Stimulated activated CD4-positive, alpha-beta T cell treated with anti-CD3 and anti-CD28 coated beads, Interleukin-15, amount 100 ng/mL, for 24 hours (primary cell): Measurements from ENCODE around the gene PTPN6.

Experiments used
- DNase-seq: peaks from one replicate; pipeline ENCODE4 v3.0.0-alpha.2; 2020

Gene PTPN6

GRCh38 chr12:6975297-6976032, 24.3 kb downstream of the PTPN6 start:
- DNase-seq: no peak

GRCh38 chr12:6977653-6978052, 26.5 kb downstream of the PTPN6 start:
- no peak for DNase-seq

DNA sequence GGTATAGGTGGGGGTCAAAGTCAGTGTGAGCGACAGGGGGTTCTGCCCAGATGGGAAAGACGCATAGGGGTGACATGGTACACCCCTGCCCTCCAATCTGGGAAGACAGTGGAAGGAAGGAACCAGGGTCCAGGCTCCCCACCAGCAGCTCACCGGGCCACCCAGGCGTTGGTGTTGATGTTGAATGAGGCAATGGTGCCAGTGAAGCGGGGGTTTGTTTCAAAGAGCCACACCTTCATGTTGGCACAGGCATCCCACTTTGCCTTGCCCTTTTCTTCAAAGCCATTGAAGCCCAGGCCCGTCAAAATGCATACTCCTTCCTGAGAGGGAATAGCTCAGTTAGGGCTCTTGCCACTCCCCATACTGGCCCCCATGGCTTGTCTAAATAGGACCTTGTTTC, 27.0 kb downstream of the PTPN6 start:
- no peak for DNase-seq

GRCh38 chr12:6978611-6979011, 27.5 kb downstream of the PTPN6 start:
- DNase-seq: no peak

DNA sequence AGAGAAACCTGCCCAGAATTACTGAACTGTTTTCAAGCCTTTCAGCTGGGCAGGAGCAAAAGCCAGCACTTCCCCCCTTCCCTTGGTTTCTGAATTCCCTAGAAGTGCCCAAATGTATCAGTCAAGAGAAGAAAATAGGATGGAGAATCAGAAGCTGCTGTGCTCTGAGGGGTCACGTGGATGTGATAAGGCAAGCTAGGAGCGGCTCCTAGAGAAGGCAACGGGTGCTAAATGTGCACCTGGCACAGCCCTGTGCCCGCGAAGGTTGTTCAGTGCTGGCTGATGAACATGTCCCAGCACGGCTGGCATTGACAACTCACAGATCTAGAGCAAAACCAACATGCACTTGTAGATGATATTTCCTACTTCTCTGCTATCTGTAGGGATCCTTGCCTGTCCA, 27.9 kb downstream of the PTPN6 start:
- DNase-seq: no peak

DNA sequence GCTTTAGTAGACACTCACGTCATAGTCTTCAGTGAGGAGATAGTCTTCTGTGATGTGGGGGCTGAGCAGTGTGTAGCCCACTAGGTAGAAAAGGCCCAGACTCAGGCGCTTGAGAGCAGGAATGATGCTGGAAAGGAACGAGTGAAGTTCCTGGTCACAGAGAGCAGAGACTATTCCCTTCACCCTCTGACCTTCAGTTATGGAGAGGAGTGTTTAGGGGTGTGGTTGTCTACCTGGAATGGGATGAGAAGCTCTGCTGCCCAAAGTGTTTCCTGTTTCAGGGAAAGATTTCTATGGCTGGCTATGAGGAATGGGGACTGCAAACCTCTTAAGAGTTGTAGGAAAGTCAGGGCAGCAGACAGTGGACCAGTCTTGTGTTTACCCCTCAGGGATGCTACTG, 28.3 kb downstream of the PTPN6 start:
- no peak for DNase-seq

DNA sequence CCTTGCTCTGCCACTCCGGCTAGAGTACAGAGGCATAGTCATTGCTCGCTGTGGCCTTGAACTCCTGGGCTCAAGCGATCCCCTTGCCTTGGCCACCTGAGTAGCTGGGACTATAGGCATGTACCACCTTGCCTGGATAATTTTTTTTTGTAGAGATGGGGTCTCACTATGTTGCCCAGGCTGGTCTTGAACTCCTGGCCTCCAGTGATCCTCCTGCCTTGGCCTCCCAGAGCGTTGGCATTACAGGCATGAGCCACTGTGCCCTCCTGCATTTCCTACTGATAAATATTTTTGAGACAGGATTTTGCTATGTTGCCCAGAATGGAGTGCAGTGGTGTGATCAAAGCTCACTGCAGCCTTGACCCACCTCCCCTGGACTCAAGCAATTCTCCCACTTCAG, 28.9 kb downstream of the PTPN6 start:
- no peak for DNase-seq

- DNase-seq: no peak
Observed at GRCh38 chr12:6980740-6981139, 29.6 kb downstream of the PTPN6 start.

- no peak for DNase-seq
Observed at GRCh38 chr12:6981152-6982052, 30.2 kb downstream of the PTPN6 start.

GRCh38 chr12:6982532-6982931, 31.4 kb downstream of the PTPN6 start:
- no peak for DNase-seq

- DNase-seq: no peak
Observed at GRCh38 chr12:6987956-6988553, 36.9 kb downstream of the PTPN6 start.

DNA sequence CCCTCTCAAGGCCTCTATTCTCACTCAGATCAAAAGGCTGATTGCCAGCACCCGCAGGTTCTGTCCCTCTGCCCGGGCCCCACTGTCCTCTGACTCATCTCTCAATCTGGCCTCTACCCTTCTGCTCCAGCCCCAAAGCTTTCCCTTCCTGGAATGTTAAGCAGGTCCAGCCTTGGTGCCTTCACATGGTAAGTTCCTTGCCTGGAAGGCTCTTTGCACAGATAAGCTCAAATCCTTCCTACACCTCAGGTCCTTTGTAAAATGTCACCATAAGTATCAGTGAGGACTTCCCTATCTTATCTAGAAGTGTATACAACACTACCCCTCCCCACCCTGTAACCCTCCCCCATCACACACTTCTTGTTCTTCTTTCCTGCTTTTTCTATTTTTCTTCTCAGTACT, 44.9 kb downstream of the PTPN6 start:
- no peak for DNase-seq

DNA sequence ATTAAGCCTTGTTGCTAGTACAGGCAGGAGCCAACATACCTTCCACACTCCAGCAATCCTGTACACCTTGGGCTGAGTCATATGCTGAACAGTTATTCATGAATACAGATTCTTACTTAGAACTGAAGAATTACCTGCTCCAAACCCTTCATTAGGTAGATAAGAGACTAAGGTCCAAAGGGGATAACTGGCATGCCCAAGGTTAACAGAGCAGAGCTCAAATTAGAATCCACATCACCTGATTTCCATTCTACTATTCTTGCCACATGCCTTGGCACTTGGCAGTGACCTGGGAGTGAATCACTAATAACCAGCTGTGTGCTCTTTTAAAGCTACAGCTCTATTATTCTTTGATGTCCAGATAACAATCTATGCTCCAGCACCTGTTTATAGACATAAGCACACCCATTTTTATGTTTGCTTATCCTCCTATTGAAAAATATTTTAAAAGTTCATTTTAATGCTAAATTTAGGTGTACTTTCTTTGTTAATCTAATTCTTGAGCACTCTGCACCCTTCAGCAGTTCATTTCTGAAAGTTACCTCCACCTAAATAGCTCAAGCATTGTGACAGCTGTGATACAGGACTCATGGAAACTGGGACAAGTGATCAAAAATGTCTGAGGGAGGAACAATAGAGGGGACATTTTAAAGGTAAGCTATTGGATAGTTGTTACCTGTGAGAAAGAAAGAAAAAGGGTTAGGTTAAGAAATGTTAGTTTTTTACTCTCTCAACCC, 47.7 kb downstream of the PTPN6 start:
- no peak for DNase-seq

GRCh38 chr12:7001921-7002591, 50.9 kb downstream of the PTPN6 start:
- DNase-seq: no peak

DNA sequence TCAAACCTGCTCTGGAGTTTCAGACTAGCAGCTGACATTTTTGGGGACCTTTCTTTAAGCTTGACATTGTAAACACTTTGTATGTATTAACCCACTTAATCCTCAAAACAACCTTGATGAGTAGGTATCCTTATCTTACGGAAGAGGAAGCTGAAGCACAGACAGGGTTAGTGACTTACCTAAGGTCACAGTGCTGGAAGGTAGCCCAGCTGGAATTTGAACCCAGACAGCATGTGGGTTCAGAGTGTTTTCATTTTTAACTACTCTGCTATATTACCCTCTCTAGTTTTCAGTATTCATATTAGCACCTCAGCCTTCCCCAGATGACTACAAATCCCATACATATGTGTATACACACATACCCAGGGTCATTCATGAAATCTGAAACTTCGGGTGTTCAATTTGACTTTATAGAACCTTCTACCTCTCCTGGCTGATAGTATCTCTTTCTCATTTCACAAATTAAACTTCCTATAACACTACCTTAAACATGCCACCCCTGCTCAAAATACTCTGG, 53.2 kb downstream of the PTPN6 start:
- no peak for DNase-seq

GRCh38 chr12:7004840-7005239, 53.7 kb downstream of the PTPN6 start:
- no peak for DNase-seq

GRCh38 chr12:7005311-7005710, 54.2 kb downstream of the PTPN6 start:
- DNase-seq: no peak

GRCh38 chr12:7006639-7007038, 55.5 kb downstream of the PTPN6 start:
- DNase-seq: no peak

DNA sequence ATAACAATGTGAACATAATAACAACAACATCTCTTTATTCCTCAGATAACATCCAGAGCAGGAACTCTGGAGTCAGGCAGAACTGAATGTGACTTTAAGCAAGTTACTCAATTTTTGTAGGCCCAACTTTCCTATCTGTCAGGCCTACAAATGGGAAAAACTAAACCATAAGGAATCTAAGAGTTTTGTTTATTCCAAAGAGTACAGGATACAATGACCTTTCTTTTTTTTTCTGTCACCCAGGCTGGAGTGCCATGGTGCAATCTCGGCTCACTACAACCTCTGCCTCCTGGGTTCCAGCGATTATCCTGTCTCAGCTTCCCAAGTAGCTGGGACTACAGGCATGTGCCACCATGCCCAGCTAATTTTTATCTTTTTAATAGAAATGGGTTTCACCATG, 57.7 kb downstream of the PTPN6 start:
- no peak for DNase-seq

- no peak for DNase-seq
Observed at GRCh38 chr12:7009512-7009911, 58.4 kb downstream of the PTPN6 start.
